ENCODE measurements around the gene ARHGEF40.

Gene ARHGEF40

GRCh38 chr14:21059842-21060613 is 10.1 kb upstream of the ARHGEF40 start:
- no peak for DNase-seq (ENCODE audit: low read depth, low spot score)

- no peak for DNase-seq (ENCODE audit: low read depth, low spot score)
Measured at GRCh38 chr14:21060614-21061346, 9.3 kb upstream of the ARHGEF40 start.

DNA sequence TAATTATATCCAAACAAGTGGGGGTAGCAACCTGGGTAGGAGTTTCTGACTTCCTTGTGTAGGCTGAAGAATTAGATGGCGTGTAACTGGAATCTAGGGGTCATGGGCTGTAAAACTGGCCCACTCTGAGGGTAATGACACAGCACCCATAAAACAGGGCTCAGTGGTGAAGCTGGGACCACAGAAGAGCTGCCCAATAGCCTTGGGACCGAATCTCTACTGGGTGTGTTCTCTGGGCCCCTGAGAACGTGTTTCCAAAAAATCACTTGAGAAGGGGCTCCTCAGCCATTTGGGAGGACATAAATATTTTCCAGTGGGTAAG is 8.8 kb upstream of the ARHGEF40 start:
- no peak for DNase-seq (ENCODE audit: low read depth, low spot score)

DNA sequence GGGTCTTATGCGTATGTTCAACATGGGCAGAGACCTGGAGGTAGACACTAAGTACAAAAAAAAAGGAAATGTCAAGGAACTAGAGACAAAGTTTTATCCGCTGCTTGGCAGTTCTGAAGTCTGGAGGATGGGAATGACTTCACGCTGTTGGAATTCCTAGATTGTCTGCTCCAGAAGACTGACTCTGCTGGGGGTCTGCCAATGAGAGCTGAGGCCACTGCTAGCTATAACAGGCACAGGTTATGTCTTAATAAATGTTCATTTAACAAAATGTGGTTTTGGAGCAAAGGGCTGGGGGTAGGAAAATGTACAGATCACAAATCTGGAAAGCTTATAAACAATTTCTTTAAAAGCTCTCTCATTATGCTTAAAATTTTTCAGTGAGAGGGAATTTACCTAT is 6.6 kb upstream of the ARHGEF40 start:
- DNase-seq (ENCODE audit: low read depth, low spot score): no peak

- DNase-seq (ENCODE audit: low read depth, low spot score): no peak
Measured at GRCh38 chr14:21066882-21067502, 3.1 kb upstream of the ARHGEF40 start.

- DNase-seq (ENCODE audit: low read depth, low spot score): no peak
Measured at GRCh38 chr14:21068521-21069387, 1.4 kb upstream of the ARHGEF40 start.

- no peak for DNase-seq (ENCODE audit: low read depth, low spot score)
Measured at GRCh38 chr14:21069388-21070082, 569 bp upstream of the ARHGEF40 start.

DNA sequence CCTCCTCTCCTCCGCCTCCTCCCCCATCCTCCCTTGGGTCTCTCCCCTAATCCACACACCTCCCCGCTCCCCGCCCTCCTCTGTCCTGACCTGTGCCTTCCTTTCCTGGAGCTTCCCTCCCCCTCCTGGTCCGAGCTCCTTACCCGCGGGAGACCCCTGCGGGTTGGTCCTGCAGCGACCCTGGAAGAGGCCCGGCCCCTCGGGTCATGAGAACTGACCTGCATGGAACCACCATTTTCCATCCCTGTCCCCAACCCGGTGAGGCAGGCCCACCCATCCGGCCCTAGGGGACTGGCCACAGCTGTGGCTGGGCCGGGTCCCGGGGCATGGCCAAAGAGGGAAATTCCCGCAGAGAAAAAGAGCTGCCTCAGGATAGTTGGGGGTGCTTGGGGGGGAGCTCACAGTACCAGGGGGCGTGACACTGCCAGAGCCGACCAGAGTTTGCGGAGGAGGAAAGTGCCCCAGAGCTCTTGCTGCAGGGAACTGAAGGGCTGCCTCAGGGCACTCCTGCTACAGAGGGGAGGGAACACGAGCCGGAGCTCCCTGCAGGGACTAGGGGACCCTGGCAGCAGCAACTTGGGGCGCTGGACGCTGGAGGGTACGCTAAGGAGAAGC is 613 bp downstream of the ARHGEF40 start:
- no peak for DNase-seq (ENCODE audit: low read depth, low spot score)

GRCh38 chr14:21071225-21072030 is 1.3 kb downstream of the ARHGEF40 start:
- DNase-seq (ENCODE audit: low read depth, low spot score): no peak

- no peak for DNase-seq (ENCODE audit: low read depth, low spot score)
Measured at GRCh38 chr14:21072031-21072473, 1.9 kb downstream of the ARHGEF40 start.

DNA sequence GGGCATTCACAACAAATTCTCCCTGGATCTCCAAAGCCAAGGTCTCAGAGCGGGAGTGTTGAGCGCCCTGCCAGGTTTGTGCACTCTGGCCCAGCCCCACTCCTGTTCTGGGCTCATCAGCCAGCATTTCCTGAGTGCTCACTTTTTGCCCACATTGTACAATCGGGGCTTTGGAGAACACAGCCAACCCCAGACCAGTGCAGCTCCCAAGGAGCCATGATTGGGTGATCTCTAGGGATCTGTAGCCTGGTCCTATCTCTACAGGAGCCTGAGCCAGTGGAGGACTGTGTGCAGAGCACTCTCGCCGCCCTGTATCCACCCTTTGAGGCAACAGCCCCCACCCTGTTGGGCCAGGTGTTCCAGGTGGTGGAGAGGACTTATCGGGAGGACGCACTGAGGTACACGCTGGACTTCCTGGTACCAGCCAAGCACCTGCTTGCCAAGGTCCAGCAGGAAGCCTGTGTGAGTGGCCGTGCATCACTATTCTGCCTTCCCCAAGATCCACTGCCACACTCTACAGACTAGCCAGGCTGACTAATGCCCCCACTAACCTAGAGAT is 2.8 kb downstream of the ARHGEF40 start:
- no peak for DNase-seq (ENCODE audit: low read depth, low spot score)

DNA sequence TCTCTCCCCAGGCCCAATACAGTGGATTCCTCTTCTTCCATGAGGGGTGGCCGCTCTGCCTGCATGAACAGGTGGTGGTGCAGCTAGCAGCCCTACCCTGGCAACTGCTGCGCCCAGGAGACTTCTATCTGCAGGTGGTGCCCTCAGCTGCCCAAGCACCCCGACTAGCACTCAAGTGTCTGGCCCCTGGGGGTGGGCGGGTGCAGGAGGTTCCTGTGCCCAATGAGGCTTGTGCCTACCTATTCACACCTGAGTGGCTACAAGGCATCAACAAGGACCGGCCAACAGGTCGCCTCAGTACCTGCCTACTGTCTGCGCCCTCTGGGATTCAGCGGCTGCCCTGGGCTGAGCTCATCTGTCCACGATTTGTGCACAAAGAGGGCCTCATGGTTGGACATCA is 3.8 kb downstream of the ARHGEF40 start:
- no peak for DNase-seq (ENCODE audit: low read depth, low spot score)

GRCh38 chr14:21074398-21075272 is 4.5 kb downstream of the ARHGEF40 start:
- DNase-seq (ENCODE audit: low read depth, low spot score): no peak

DNA sequence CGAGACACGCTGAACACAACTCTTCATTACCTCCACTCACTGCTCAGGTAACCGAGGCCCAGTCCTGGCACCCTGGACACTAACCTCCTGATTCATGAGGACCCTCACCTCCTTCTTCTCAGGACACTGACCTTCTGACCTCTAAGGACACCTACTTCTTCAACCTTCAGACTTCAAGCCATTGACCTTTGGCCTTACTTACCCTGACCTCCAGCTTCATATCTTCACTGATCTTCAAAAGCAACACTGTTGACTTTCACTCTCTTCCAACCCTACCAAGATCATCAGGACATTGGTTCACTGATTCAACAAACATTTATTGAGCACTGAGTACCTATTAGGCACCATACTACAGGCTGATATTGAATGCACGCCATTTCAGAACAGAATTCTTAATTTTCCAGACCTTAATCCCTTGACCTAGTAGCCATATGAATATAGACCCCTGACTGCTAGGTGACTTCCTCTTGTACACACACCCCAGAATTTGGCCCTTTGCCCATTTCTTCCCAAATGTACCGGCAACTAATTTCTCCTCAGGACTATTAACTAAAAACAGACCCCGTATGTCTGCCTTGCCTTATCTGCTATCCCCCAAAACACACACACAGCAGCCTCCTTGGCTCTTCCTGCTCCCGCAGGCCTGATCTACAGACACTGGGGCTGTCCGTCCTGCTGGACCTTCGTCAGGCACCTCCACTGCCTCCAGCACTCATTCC is 5.8 kb downstream of the ARHGEF40 start:
- DNase-seq (ENCODE audit: low read depth, low spot score): no peak

DNA sequence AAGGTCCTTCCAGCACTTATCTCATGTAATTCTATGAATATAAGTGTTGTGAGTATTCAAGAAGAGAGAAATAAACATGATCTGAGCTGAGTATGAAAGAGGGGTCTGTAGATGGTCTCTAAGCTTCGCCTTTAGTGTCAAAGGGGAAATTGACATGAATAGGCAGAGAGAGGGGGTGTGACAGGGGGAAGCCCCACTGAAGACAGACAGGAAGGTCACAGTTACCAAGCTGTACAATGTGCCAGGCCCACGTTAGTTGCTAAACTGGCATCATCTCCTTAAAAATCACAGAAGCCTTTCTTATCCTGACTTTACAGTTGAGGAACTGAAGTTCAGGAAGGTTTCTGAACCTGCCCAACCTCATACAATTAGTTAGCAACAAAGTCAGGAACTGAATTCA is 7.6 kb downstream of the ARHGEF40 start:
- no peak for DNase-seq (ENCODE audit: low read depth, low spot score)

DNA sequence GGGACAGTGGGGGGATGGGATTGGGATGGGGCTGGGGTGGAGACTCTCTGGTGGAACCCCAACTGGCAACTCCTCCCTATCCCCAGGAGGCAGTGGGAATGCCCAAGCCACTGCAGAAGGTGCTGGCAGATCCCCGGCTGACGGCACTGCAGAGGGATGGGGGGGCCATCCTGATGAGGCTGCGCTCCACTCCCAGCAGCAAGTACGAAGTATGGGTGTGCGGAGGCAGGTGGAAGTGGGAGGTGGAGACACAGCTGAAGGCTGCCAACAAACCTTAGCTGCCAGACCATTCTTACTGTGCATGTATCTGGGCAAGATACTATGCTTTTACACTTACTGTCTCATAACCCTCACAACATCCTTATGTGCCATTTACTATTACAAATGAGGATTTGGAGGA is 8.2 kb downstream of the ARHGEF40 start:
- DNase-seq (ENCODE audit: low read depth, low spot score): no peak

DNA sequence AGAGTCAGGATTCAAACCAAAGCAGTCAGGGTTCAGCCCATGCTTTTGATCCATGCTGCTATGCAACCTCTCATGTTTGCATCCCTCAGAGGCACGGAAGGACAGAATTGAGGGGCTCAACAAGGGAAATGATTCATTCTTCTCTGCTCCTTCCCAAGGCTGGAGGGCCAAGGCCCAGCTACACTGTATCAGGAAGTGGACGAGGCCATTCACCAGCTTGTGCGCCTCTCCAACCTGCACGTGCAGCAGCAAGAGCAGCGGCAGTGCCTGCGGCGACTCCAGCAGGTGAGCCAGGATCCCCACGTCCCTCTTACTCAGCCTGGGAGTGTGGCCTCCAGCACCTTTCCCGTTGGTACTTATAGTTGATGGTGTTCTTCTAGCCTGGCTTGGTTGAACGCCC is 8.6 kb downstream of the ARHGEF40 start:
- no peak for DNase-seq (ENCODE audit: low read depth, low spot score)

DNA sequence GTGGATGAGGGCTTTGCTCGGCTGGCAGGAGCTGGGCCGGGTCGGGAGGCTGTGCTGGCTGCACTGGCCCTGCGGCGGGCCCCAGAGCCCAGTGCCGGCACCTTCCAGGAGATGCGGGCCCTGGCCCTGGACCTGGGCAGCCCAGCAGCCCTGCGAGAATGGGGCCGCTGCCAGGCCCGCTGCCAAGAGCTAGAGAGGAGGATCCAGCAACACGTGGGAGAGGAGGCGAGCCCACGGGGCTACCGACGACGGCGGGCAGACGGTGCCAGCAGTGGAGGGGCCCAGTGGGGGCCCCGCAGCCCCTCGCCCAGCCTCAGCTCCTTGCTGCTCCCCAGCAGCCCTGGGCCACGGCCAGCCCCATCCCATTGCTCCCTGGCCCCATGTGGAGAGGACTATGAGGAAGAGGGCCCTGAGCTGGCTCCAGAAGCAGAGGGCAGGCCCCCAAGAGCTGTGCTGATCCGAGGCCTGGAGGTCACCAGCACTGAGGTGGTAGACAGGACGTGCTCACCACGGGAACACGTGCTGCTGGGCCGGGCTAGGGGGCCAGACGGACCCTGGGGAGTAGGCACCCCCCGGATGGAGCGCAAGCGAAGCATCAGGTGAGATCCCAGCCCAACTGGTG is 11.5 kb downstream of the ARHGEF40 start:
- no peak for DNase-seq (ENCODE audit: low read depth, low spot score)

All from iPS DF 19.7 (cell line).